Erythroblast (primary cell): ENCODE results near the gene TECPR1.

Source experiments
- GATA1 ChIP-seq: IDR thresholded peaks from 2 replicates; pipeline ENCODE4 v1.6.1; 2011; ENCODE audit warnings: low read depth, mild to moderate bottlenecking, control low read depth, low read length, moderate library complexity
- POLR2A ChIP-seq: IDR thresholded peaks from 2 replicates; pipeline ENCODE4 v1.6.1; 2011; ENCODE audit warnings: mild to moderate bottlenecking, low read length

DNA sequence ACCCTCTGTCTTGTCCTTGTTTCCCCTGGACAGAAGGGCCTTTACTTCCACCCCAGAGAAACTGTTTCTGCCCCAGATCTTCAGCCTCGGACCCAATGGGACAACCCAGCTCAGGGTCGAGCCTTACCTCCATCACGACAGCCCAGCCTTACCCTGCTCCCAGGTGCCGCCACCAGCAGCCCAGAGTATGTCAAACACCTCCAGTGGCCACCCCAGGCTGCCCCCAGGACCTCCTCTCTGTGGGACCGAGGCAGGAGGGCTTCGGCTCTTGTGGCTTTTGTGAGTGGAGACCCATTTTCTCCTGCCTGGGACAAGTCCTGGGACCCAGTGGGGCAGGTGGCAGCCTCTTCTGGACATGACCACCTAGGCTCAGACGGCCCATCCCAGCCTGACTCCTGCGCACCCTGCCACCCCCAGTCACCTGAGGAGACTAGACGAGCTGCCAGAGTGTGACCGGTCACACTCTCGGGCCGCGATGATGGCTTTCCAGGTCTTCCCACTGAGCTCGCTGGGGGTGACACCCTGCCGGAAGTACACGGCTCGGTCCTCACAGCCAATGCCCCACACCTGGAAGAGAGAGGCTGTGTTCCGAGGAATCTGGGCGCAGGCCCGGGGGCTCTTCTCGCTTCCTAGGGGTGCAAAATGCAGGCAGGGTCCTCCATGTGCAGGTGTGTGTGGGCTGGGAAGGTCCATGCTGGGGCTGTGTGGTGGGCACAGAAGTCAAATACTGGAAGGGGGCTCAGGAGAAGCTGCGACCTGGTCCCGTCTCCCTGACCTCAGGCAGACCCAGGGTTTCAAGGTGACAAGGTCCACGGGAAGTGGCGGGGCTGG, 15.5 kb downstream of the TECPR1 start:
- TF ChIP-seq POLR2A (no peak), GATA1 (no peak)
